ENCODE measurements around the gene TOGARAM2.

The TOGARAM2 gene

GRCh38 chr2:29021886-29022285, 40.8 kb downstream of the TOGARAM2 start:
- no peak for TF ChIP-seq TEAD4 (IDR thresholded peaks at IDR 0.05)
- no peak for TF ChIP-seq TAF1 (IDR thresholded peaks at IDR 0.05; ENCODE audit: low read depth)
- no peak for TF ChIP-seq CEBPB (IDR thresholded peaks at IDR 0.05)
- no peak for TF ChIP-seq FOXM1 (IDR thresholded peaks at IDR 0.05; ENCODE audit: borderline replicate concordance, low read depth)
- no peak for TF ChIP-seq REST (IDR thresholded peaks at IDR 0.05; ENCODE audit: low read depth)
- no peak for TF ChIP-seq NFIC (IDR thresholded peaks at IDR 0.05)
- TF ChIP-seq ZBTB7A (IDR thresholded peaks at IDR 0.05; ENCODE audit: low read depth) = no peak
- no peak for TF ChIP-seq YY1 (IDR thresholded peaks at IDR 0.05; ENCODE audit: low read depth)
- no peak for TF ChIP-seq MAX (IDR thresholded peaks at IDR 0.05)
- no peak for TF ChIP-seq EP300 (IDR thresholded peaks at IDR 0.05; ENCODE audit: borderline replicate concordance)
- no peak for TF ChIP-seq EGR1 (IDR thresholded peaks at IDR 0.05)

- TF ChIP-seq TEAD4 (IDR thresholded peaks at IDR 0.05) (peak; percentile 95), EP300 (IDR thresholded peaks at IDR 0.05; ENCODE audit: borderline replicate concordance) (peak; percentile 88), TCF12 (IDR thresholded peaks at IDR 0.05; ENCODE audit: low read depth) (peak; percentile 91), YY1 (IDR thresholded peaks at IDR 0.05; ENCODE audit: low read depth) (no peak; the same call in 1 of the 2 replicates), RAD21 (IDR thresholded peaks at IDR 0.05; ENCODE audit: low read depth) (peak; percentile 11; the same call in 1 of the 2 replicates), NFIC (IDR thresholded peaks at IDR 0.05) (peak; percentile 90), ZBTB7A (IDR thresholded peaks at IDR 0.05; ENCODE audit: low read depth) (no peak)
Measured at GRCh38 chr2:29022679-29023078, 41.6 kb downstream of the TOGARAM2 start.

- TF ChIP-seq REST (IDR thresholded peaks at IDR 0.05; ENCODE audit: low read depth) = no peak
- TF ChIP-seq YY1 (IDR thresholded peaks at IDR 0.05; ENCODE audit: low read depth) = peak; percentile 4; the same call in 1 of the 2 replicates
- TF ChIP-seq MAX (IDR thresholded peaks at IDR 0.05) = no peak
- no peak for TF ChIP-seq EGR1 (IDR thresholded peaks at IDR 0.05)
- TF ChIP-seq TEAD4 (IDR thresholded peaks at IDR 0.05) = no peak
- no peak for TF ChIP-seq CREB1 (IDR thresholded peaks at IDR 0.05; ENCODE audit: low read depth)
- TF ChIP-seq USF1 (IDR thresholded peaks at IDR 0.05) = no peak
Measured at GRCh38 chr2:29023188-29023587, 42.1 kb downstream of the TOGARAM2 start.

- TF ChIP-seq CREB1 (IDR thresholded peaks at IDR 0.05; ENCODE audit: low read depth) (no peak), MAX (IDR thresholded peaks at IDR 0.05) (no peak), NFIC (IDR thresholded peaks at IDR 0.05) (no peak), YY1 (IDR thresholded peaks at IDR 0.05; ENCODE audit: low read depth) (no peak), RAD21 (IDR thresholded peaks at IDR 0.05; ENCODE audit: low read depth) (no peak), USF1 (IDR thresholded peaks at IDR 0.05) (no peak), FOXM1 (IDR thresholded peaks at IDR 0.05; ENCODE audit: borderline replicate concordance, low read depth) (no peak), TAF1 (IDR thresholded peaks at IDR 0.05; ENCODE audit: low read depth) (no peak), CEBPB (IDR thresholded peaks at IDR 0.05) (no peak), TCF12 (IDR thresholded peaks at IDR 0.05; ENCODE audit: low read depth) (no peak), TEAD4 (IDR thresholded peaks at IDR 0.05) (no peak), EGR1 (IDR thresholded peaks at IDR 0.05) (no peak), EP300 (IDR thresholded peaks at IDR 0.05; ENCODE audit: borderline replicate concordance) (no peak), REST (IDR thresholded peaks at IDR 0.05; ENCODE audit: low read depth) (no peak), ZBTB7A (IDR thresholded peaks at IDR 0.05; ENCODE audit: low read depth) (no peak)
Measured at GRCh38 chr2:29024882-29025430, 43.9 kb downstream of the TOGARAM2 start.
